ENCODE data around the gene FERMT3. TPM values are rescaled to one million over a fixed set of nuclear protein-coding genes. Genes with fewer than 3 reads are reported as not detected.

FERMT3 gene
- total and polyA plus RNA-seq, 2 donors (not counting 3 experiments of a cell fraction or from before 2014, with no cell fraction given): 64.4 to 100 TPM

DNA sequence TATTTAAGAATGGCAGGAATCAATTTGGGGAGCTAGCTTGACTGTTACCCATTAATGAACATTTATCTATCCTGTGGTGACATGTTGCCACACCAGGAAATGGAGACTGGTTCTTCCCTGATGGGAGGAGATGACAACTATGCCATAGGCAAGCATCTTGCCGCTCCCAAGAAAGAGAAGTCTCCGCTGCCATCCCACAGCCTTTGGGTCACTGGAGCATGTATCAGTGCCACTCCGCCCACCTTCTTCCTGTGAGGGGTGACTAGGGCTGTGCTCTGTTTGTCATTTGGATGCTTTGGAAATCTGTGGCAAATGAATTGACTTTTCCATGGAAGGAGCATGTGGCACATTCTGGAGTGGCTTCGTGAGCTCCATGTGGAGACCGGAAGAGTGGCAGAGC, 14.1 kb upstream of the FERMT3 start:
- Histone ChIP-seq H3K9ac (replicated peaks; ENCODE audit: extremely low read depth, insufficient read depth, low read length) (no peak overlapping the region), H2AFZ (ENCODE audit: low read depth, low read length) (no peak overlapping the region), H3K27me3 (ENCODE audit: control insufficient read depth in 2 of 2, insufficient read depth in 2 of 2, low read length in 2 of 2) (no peaks in the 10 kb centered on the region), H3K9me3 (replicated peaks; ENCODE audit: control insufficient read depth, insufficient read depth, low read length) (no peaks in the 10 kb centered on the region), H3K4me2 (ENCODE audit: insufficient read depth, low read length) (no peak overlapping the region), H3K27ac (ENCODE audit: insufficient read depth, low read depth, low read length) (no peak overlapping the region), H3K79me2 (ENCODE audit: control insufficient read depth, insufficient read depth, low read length) (peaks cover 33% of the 10 kb centered on the region), H3K9me1 (replicated peaks; ENCODE audit: control insufficient read depth, extremely low read depth, insufficient read depth, low read length) (no peaks in the 10 kb centered on the region), H4K20me1 (replicated peaks; ENCODE audit: control insufficient read depth, extremely low read depth, insufficient read depth, low read length) (no peaks in the 10 kb centered on the region), H3K4me3 (replicated peaks in 1 of 3; ENCODE audit: insufficient read depth in 1 of 3, low read depth in 1 of 3, low read length in 3 of 3) (no peak overlapping the region), H3K36me3 (ENCODE audit: control insufficient read depth in 2 of 2, extremely low read depth in 1 of 2, insufficient read depth in 2 of 2, low read length in 2 of 2) (peaks cover 40 to 44% of the 10 kb centered on the region in 2 experiments), H3K4me1 (ENCODE audit: control insufficient read depth, extremely low read depth, insufficient read depth, low read length) (no peaks in the 10 kb centered on the region)
- dilution Hi-C loops (cut with MboI; ENCODE audit: extremely low pct_ligation_motif_present, low sequenced_read_pairs): no loop called here
- FAIRE-seq (no peak), DNase-seq (ENCODE audit: low read depth, low spot score) (no peak)
- POLR2A ChIA-PET: no interaction called here
- TF ChIP-seq POLR2A (IDR thresholded peaks at IDR 0.05; ENCODE audit: low read depth, low read length): no peak
- TF ChIP-seq FOS (IDR thresholded peaks at IDR 0.05; ENCODE audit: borderline replicate concordance, insufficient read depth, low read length): no peak
- TF ChIP-seq MYC (IDR thresholded peaks at IDR 0.05; ENCODE audit: low read depth, low read length): no peak
- TF ChIP-seq CTCF (IDR thresholded peaks at IDR 0.05; ENCODE audit: extremely low read depth in 1 of 2, insufficient read depth in 1 of 2, low read depth in 1 of 2, low read length in 2 of 2): no peak
- TF ChIP-seq EZH2 (IDR thresholded peaks at IDR 0.05; ENCODE audit: borderline replicate concordance, low read depth, low read length, severe bottlenecking): no peak
- TF ChIP-seq GATA2 (IDR thresholded peaks at IDR 0.05; ENCODE audit: insufficient read depth, insufficient read length, low read depth, low read length): no peak
- no peak for TF ChIP-seq POLR2AphosphoS5 (IDR thresholded peaks at IDR 0.05; ENCODE audit: insufficient read depth, low read depth, low read length)
- TF ChIP-seq, protein P1, sequence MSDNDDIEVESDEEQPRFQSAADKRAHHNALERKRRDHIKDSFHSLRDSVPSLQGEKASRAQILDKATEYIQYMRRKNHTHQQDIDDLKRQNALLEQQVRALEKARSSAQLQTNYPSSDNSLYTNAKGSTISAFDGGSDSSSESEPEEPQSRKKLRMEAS (IDR thresholded peaks at IDR 0.05; ENCODE audit: insufficient read depth, insufficient read length): no peak
- TF ChIP-seq JUN (IDR thresholded peaks at IDR 0.05; ENCODE audit: borderline replicate concordance, insufficient read depth, insufficient read length, low read depth): no peak
- CTCF ChIA-PET: interaction anchor here (1.7 kb wide), 1 partner anchor 12 kb away, joined by 10 read pairs; no protein-coding TSS in a partner anchor
- no TSS peak for BruUV-seq (replicated peaks)
- intact Hi-C loops (cut with micrococcal nuclease): no loop called here

Measured in endothelial cell of umbilical vein (primary cell).